Measurements from ENCODE around the gene CIB4. TPM values are rescaled to one million over a fixed set of nuclear protein-coding genes. Genes with fewer than 3 reads are reported as not detected.

Gene CIB4
- total RNA-seq, 1 donor from 2014 or later: not detected

- no peak for DNase-seq (ENCODE audit: low read depth, low spot score)
These were observed 3.1 kb upstream of the CIB4 start for GRCh38 chr2:26644188-26644835.

- no peak for DNase-seq (ENCODE audit: low read depth, low spot score)
These were observed 1.3 kb upstream of the CIB4 start for GRCh38 chr2:26642429-26642828.

- DNase-seq (ENCODE audit: low read depth, low spot score): no peak
These were observed 828 bp downstream of the CIB4 start for GRCh38 chr2:26640331-26640745.

GRCh38 chr2:26639685-26640243, 1.4 kb downstream of the CIB4 start:
- DNase-seq (ENCODE audit: low read depth, low spot score): no peak

DNA sequence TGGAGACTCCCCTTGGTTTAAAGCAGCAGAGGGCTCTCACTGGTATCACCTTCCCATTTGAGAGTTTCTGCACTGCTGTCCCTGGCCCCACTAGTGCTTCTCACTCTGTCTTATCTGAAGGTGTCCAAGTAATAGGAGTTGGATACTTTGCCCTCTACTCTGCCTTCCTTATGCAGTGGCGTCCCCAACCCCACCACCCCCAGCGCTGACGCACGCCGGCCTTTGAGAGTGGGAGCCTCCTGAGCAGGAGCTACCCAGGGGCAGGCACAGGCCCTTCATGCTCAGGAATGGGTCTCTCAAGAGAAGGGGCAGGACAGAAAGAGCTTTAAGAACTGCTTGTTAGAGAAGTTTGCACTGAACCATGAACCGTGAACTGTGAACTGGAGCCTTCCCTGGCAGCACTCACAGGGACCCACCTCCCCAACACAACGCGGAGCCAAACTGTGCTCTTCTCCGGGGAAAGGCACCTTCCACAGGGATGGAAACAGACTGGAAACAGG, 3.3 kb downstream of the CIB4 start:
- no peak for DNase-seq (ENCODE audit: low read depth, low spot score)

DNA sequence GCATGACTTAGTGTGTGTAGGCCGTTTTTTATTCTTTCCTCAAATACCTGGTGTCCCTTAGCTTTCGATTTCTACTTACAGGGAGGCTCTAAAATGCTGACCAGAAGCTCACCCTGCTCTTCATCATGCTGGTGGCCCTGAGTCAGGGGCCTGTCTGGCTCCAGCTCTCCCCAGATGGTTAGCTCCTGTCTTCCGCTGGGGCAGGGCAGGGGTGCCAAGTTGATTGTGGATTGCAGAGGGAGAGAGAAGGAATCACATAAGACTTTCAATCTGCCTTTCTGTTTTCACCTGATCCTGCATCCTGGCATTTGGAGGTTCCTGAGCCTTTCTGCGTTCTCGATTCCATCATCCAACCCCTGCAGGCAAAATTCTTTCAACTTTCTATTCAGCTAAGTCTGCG, 4.2 kb downstream of the CIB4 start:
- no peak for DNase-seq (ENCODE audit: low read depth, low spot score)

GRCh38 chr2:26635401-26635800, 5.8 kb downstream of the CIB4 start:
- no peak for DNase-seq (ENCODE audit: low read depth, low spot score)

- DNase-seq (ENCODE audit: low read depth, low spot score): no peak
These were observed 6.4 kb downstream of the CIB4 start for GRCh38 chr2:26634636-26635230.

DNA sequence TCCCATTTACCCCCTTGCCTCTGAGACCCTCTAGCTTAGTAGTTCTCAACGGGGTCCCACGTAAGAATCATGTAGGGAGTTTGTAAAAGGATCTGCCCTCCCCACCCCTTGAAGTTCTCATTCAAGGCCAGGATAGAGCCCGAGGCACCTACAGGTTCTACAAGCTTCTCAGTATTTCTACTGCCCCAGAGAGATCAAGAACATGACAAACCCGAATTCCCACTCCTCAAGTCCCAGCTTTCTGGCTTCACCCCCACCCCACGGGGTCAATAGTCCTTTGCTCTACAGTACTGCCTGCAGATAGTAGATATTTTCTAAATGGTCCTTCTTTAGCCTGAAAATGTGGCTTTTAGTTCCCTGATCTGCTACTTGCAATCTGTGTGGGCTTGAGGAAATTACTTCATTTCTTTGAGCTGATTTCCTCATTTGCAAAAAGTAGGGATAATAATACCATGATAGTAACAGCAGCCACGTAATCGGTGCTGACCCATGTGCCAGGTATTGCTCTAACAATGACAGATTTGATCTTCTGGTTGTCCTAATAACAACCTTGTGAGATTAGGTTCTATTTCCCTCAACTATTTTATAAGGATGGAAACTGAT, 7.1 kb downstream of the CIB4 start:
- no peak for DNase-seq (ENCODE audit: low read depth, low spot score)

GRCh38 chr2:26633351-26633945, 7.7 kb downstream of the CIB4 start:
- DNase-seq (ENCODE audit: low read depth, low spot score): no peak

DNA sequence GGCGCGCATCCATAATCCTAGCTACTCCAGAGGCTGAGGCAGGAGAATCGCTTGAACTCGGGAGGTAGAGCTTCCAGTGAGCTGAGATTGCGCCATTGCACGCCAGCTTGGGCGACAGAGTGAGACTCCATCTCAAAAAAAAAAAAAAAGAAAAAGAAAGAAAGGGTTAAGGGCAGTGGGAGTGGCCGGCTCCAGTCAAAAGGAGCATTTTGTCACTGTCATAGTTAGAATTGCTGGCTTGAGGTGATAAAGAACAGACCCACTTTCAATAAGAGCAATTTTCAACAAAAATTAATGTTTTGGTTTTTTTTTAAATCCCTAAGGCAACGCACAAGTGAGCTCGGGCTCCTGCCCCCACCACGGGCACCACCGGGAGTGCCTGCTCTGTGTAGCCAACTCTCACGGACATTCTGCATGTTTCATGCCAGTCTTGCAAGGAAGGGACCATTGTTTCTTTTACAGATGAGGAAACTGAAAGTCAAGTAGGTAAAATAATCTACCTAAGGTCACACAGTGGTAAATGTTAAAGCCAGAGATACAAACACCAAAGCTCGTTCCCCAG, 8.5 kb downstream of the CIB4 start:
- DNase-seq (ENCODE audit: low read depth, low spot score): no peak

GRCh38 chr2:26631401-26632170, 9.6 kb downstream of the CIB4 start:
- DNase-seq (ENCODE audit: low read depth, low spot score): no peak

- no peak for DNase-seq (ENCODE audit: low read depth, low spot score)
These were observed 10.4 kb downstream of the CIB4 start for GRCh38 chr2:26630669-26631360.

GRCh38 chr2:26630235-26630634, 10.9 kb downstream of the CIB4 start:
- no peak for DNase-seq (ENCODE audit: low read depth, low spot score)

- no peak for DNase-seq (ENCODE audit: low read depth, low spot score)
These were observed 11.4 kb downstream of the CIB4 start for GRCh38 chr2:26629751-26630150.

- DNase-seq (ENCODE audit: low read depth, low spot score): no peak
These were observed 11.9 kb downstream of the CIB4 start for GRCh38 chr2:26629346-26629630.

DNA sequence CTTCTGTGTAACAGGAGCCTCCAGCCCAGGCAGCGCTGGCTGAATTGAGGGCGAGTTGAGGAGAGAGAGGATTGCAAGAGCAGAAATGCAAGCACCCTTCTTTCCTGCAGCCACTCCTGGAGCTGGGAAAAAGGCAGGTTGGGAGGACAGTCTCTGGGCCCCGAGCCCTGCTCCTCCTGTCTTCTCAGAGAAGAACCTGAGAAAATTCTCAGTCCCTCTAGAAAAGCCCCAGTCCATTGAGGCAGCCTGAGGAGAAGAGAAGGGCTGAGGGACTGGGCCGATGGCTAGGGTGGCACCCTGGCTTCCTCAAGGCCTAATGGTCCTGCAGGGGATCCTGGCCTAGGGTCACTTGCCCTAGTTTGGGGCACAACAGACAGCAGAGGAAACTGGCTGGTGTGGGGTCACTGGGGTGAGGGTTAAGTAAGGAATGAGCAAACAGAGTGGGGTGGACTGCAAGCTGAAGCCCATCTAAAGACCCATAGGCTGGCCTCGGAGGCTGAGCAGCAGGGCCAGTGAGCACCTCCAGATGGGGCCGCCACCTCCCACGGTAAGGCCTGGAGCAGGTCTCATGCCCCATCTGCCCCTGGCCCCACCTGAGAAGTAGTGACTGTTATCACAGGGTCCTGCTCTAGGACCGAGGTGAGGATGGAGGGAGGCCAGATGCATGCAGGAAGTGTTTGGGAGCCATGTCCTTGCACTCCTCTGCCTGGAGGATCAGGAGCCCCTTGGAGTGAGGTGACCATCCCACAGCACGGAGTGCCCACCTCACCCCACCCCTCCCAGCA, 12.4 kb downstream of the CIB4 start:
- no peak for DNase-seq (ENCODE audit: low read depth, low spot score)

- no peak for DNase-seq (ENCODE audit: low read depth, low spot score)
These were observed 13.6 kb downstream of the CIB4 start for GRCh38 chr2:26627350-26628105.

- DNase-seq (ENCODE audit: low read depth, low spot score): no peak
These were observed 14.6 kb downstream of the CIB4 start for GRCh38 chr2:26626606-26627005.

Measured in pulmonary artery endothelial cell (primary cell).